ENCODE measurements around the gene HSPA14.

Gene HSPA14

DNA sequence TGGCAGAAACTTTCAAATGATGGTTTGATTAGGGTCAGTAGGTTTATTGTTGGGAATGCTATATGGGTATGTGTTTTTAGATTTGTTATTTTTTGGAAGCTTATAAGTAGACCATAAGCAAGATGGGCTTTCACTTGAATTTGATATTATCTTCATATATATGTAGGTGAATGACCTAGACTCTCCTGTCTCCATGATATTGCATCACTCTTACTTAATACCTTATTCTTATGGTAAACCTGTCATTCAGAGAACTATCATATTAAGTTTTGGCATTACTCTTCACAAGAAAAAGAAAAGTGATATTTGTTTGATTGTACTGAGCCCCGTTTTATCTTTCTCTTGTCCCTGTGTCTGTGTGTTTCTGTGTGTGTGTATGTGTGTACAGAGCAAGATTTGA lies 17.3 kb downstream of the HSPA14 start:
- no peaks in the 10 kb centered on the region for H4K20me1 ChIP-seq (ENCODE audit: low read depth, low read length)
- no peak for TF ChIP-seq EZH2phosphoT487 (conservative IDR thresholded peaks at IDR 0.05; ENCODE audit: low read length)
- TF ChIP-seq, protein P1, sequence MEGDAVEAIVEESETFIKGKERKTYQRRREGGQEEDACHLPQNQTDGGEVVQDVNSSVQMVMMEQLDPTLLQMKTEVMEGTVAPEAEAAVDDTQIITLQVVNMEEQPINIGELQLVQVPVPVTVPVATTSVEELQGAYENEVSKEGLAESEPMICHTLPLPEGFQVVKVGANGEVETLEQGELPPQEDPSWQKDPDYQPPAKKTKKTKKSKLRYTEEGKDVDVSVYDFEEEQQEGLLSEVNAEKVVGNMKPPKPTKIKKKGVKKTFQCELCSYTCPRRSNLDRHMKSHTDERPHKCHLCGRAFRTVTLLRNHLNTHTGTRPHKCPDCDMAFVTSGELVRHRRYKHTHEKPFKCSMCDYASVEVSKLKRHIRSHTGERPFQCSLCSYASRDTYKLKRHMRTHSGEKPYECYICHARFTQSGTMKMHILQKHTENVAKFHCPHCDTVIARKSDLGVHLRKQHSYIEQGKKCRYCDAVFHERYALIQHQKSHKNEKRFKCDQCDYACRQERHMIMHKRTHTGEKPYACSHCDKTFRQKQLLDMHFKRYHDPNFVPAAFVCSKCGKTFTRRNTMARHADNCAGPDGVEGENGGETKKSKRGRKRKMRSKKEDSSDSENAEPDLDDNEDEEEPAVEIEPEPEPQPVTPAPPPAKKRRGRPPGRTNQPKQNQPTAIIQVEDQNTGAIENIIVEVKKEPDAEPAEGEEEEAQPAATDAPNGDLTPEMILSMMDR (IDR thresholded peaks at IDR 0.05; ENCODE audit: insufficient read depth, low read length, poor library complexity, severe bottlenecking): no peak
- H3K27ac ChIP-seq (ENCODE audit: low read depth, low read length): no peak overlapping the region
- peaks cover 34% of the 10 kb centered on the region; the same call in 1 of the 2 replicates for H3K36me3 ChIP-seq (ENCODE audit: low read length)
- H3K9me2 ChIP-seq (replicated peaks; ENCODE audit: insufficient read depth, low read length): no peaks in the 10 kb centered on the region
- H3K4me2 ChIP-seq (ENCODE audit: low read depth, low read length, poor library complexity, severe bottlenecking): no peak overlapping the region
- no peak overlapping the region for H2AFZ ChIP-seq (ENCODE audit: low read depth, low read length, severe bottlenecking)
- no peaks in the 10 kb centered on the region for H3K79me2 ChIP-seq (ENCODE audit: insufficient read depth, low read length)
- H3K27me3 ChIP-seq (ENCODE audit: low read length): no peaks in the 10 kb centered on the region
- H3K4me3 ChIP-seq (ENCODE audit: insufficient read depth, low read length, poor library complexity, severe bottlenecking): no peak overlapping the region
- H3K9ac ChIP-seq (ENCODE audit: low read length): no peak overlapping the region
- H3F3A ChIP-seq (ENCODE audit: insufficient read depth): peaks cover 5% of the 10 kb centered on the region; the same call in 1 of the 2 replicates
- no peaks in the 10 kb centered on the region for H3K9me3 ChIP-seq (ENCODE audit: insufficient read depth, low read length)

DNA sequence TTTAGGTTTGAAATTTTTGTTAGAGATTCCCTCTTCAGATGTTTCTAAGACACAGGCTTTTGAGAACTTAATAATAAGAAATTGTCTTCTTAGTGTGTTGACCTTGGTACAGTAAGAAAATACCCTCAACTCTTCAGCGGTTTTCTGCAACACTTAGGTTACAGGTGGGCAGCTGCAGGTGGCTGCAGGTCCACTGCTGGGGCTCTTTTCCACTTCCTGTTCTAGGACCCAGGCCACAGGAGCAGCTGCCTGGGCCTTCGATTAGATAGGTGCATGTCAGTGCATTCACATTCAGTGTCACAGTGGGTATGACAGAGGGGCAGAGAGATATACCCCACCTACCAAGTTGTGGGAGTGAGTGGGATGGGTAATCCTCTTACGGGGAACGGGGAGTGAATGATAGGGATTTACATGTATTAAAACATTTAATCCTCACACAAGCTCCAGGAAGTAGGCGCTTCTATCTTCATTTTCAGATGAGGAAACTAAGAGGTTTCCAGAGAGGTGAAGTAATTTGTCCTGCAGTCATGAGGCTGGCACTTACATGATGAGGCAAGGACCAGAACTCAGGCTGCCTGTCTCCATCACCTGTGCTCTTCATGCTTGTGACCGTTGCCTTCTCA lies 20.3 kb downstream of the HSPA14 start:
- Histone ChIP-seq H3F3A (ENCODE audit: insufficient read depth) (no peaks in the 10 kb centered on the region), H3K27ac (ENCODE audit: low read depth, low read length) (no peak overlapping the region), H2AFZ (ENCODE audit: low read depth, low read length, severe bottlenecking) (no peak overlapping the region), H3K4me2 (ENCODE audit: low read depth, low read length, poor library complexity, severe bottlenecking) (no peak overlapping the region), H3K27me3 (ENCODE audit: low read length) (no peaks in the 10 kb centered on the region), H3K9ac (ENCODE audit: low read length) (no peak overlapping the region), H4K20me1 (ENCODE audit: low read depth, low read length) (no peaks in the 10 kb centered on the region), H3K79me2 (ENCODE audit: insufficient read depth, low read length) (no peaks in the 10 kb centered on the region), H3K36me3 (ENCODE audit: low read length) (peaks cover 18% of the 10 kb centered on the region; the same call in 1 of the 2 replicates), H3K4me3 (ENCODE audit: insufficient read depth, low read length, poor library complexity, severe bottlenecking) (no peak overlapping the region), H3K9me2 (replicated peaks; ENCODE audit: insufficient read depth, low read length) (no peaks in the 10 kb centered on the region), H3K9me3 (ENCODE audit: insufficient read depth, low read length) (no peaks in the 10 kb centered on the region)
- TF ChIP-seq EZH2phosphoT487 (conservative IDR thresholded peaks at IDR 0.05; ENCODE audit: low read length): no peak
- TF ChIP-seq, protein P1 (IDR thresholded peaks at IDR 0.05; ENCODE audit: insufficient read depth, low read length, poor library complexity, severe bottlenecking): no peak

DNA sequence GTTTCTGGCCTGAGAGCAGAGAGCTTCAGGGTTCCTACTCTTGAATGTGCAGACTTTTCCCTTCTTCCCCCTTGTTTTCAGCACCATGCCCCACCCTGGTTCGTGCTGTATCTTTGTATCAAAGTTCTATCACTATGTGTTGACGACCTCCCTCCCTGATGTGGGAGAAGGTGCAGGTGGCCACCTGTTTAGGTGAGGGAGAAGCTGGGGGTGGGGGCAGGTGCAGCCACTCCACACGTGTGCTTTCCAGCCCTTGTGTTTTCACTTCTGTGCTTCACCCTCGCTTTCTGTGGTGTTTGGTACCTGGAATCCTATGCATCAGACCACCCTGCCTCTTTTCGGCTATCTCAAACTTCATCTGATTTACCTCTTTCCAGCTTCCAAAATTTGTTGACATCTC lies 20.9 kb downstream of the HSPA14 start:
- H3K36me3 ChIP-seq (ENCODE audit: low read length): peaks cover 18% of the 10 kb centered on the region; the same call in 1 of the 2 replicates
- H4K20me1 ChIP-seq (ENCODE audit: low read depth, low read length): no peaks in the 10 kb centered on the region
- no peak overlapping the region for H3K27ac ChIP-seq (ENCODE audit: low read depth, low read length)
- H2AFZ ChIP-seq (ENCODE audit: low read depth, low read length, severe bottlenecking): no peak overlapping the region
- H3F3A ChIP-seq (ENCODE audit: insufficient read depth): no peaks in the 10 kb centered on the region
- no peaks in the 10 kb centered on the region for H3K27me3 ChIP-seq (ENCODE audit: low read length)
- no peaks in the 10 kb centered on the region for H3K9me2 ChIP-seq (replicated peaks; ENCODE audit: insufficient read depth, low read length)
- H3K4me2 ChIP-seq (ENCODE audit: low read depth, low read length, poor library complexity, severe bottlenecking): no peak overlapping the region
- no peak overlapping the region for H3K9ac ChIP-seq (ENCODE audit: low read length)
- no peak for TF ChIP-seq EZH2phosphoT487 (conservative IDR thresholded peaks at IDR 0.05; ENCODE audit: low read length)
- TF ChIP-seq, protein P1 (IDR thresholded peaks at IDR 0.05; ENCODE audit: insufficient read depth, low read length, poor library complexity, severe bottlenecking): no peak
- H3K4me3 ChIP-seq (ENCODE audit: insufficient read depth, low read length, poor library complexity, severe bottlenecking): no peak overlapping the region
- H3K79me2 ChIP-seq (ENCODE audit: insufficient read depth, low read length): no peaks in the 10 kb centered on the region
- H3K9me3 ChIP-seq (ENCODE audit: insufficient read depth, low read length): no peaks in the 10 kb centered on the region

All from SU-DHL-6 (cell line).